ENCODE data around the gene FAM131A. TPM values are rescaled to one million over a fixed set of nuclear protein-coding genes. Genes with fewer than 3 reads are reported as not detected.

Gene FAM131A
- total RNA-seq, 2 experiments from 2014 or later, result 3.7 to 3.8 TPM

- DNase-seq (ENCODE audit: low spot score), result peak; percentile 52
- ChIA-PET POLR2A (no interaction called here), CTCF (ENCODE audit: unreplicated experiment) (interaction anchor here (0.6 kb wide), 1 partner anchor 70 kb away, joined by 3 read pairs; no protein-coding TSS in a partner anchor)
- Histone ChIP-seq H3K9me2 (ENCODE audit: insufficient read depth, low read length) (no peaks in the 10 kb centered on the region), H3K4me3 (ENCODE audit: low read depth, low read length, poor library complexity, severe bottlenecking) (peak overlapping the region; percentile 97), H3K36me3 (ENCODE audit: insufficient read depth, low read length) (peaks cover 56% of the 10 kb centered on the region), H3K4me1 (ENCODE audit: insufficient read depth, low read length, poor library complexity, severe bottlenecking) (peaks cover 25% of the 10 kb centered on the region), H2AFZ (ENCODE audit: low read length) (no peak overlapping the region), H3K9me3 (ENCODE audit: low read length) (no peaks in the 10 kb centered on the region), H3K4me2 (ENCODE audit: low read length) (peak overlapping the region; percentile 100), H4K20me1 (ENCODE audit: insufficient read depth, low read length) (peaks cover 33% of the 10 kb centered on the region), H3K27ac (ENCODE audit: low read depth, low read length, poor library complexity, severe bottlenecking) (peak overlapping the region; percentile 62), H3K79me2 (ENCODE audit: insufficient read depth, low read depth, low read length) (peaks cover 51% of the 10 kb centered on the region)
- intact Hi-C loops (cut with micrococcal nuclease; ENCODE audit: unreplicated experiment), result loop anchor here (1.0 to 5.0 kb wide), 3 partner anchors 16 to 158 kb away; partner anchors contain the start of genes DVL3 and PSMD2
- no TSS peak for BruUV-seq (replicated peaks)
- TF ChIP-seq EZH2phosphoT487 (IDR thresholded peaks at IDR 0.05; ENCODE audit: borderline replicate concordance, low read depth, low read length) (no peak), CTCF (conservative IDR thresholded peaks at IDR 0.05; ENCODE audit: low read length) (no peak)
These were observed 22.5 kb upstream of the FAM131A start for GRCh38 chr3:184314700-184315542.

GRCh38 chr3:184315543-184315867 lies 21.9 kb upstream of the FAM131A start:
- no peak for TF ChIP-seq EZH2phosphoT487 (IDR thresholded peaks at IDR 0.05; ENCODE audit: borderline replicate concordance, low read depth, low read length)
- no peak for TF ChIP-seq CTCF (conservative IDR thresholded peaks at IDR 0.05; ENCODE audit: low read length)
- Histone ChIP-seq H3K79me2 (ENCODE audit: insufficient read depth, low read depth, low read length) (peaks cover 51% of the 10 kb centered on the region), H3K27ac (ENCODE audit: low read depth, low read length, poor library complexity, severe bottlenecking) (peak overlapping the region; percentile 62), H2AFZ (ENCODE audit: low read length) (no peak overlapping the region), H3K4me2 (ENCODE audit: low read length) (peak overlapping the region; percentile 100), H3K36me3 (ENCODE audit: insufficient read depth, low read length) (peaks cover 58% of the 10 kb centered on the region), H3K9me2 (ENCODE audit: insufficient read depth, low read length) (no peaks in the 10 kb centered on the region), H3K9me3 (ENCODE audit: low read length) (no peaks in the 10 kb centered on the region), H3K4me3 (ENCODE audit: low read depth, low read length, poor library complexity, severe bottlenecking) (peak overlapping the region; percentile 97), H4K20me1 (ENCODE audit: insufficient read depth, low read length) (peaks cover 34% of the 10 kb centered on the region), H3K4me1 (ENCODE audit: insufficient read depth, low read length, poor library complexity, severe bottlenecking) (peaks cover 25% of the 10 kb centered on the region)
- POLR2A ChIA-PET, result interaction anchor here (0.6 to 1.4 kb wide), 2 partner anchors 66 to 607 kb away, joined by 3 read pairs; partner anchors contain the start of gene EEF1AKMT4
- no peak for DNase-seq (ENCODE audit: low spot score)
- no TSS peak for BruUV-seq (replicated peaks)
- CTCF ChIA-PET (ENCODE audit: unreplicated experiment), result interaction anchor here (0.5 kb wide), 1 partner anchor 10 kb away, joined by 3 read pairs; no protein-coding TSS in a partner anchor
- intact Hi-C loops (cut with micrococcal nuclease; ENCODE audit: unreplicated experiment), result no loop called here
